B cell (primary cell): Measurements from ENCODE around the gene MAPKBP1. TPM values are rescaled to one million over a fixed set of nuclear protein-coding genes. Genes with fewer than 3 reads are reported as not detected.

Experiments
- ATAC-seq: fragments of 200-7000 bp; cut with Tn5 transposase; one replicate; pipeline ENCODE4 v1.10.0; 2021; ENCODE audit warnings: low read depth, mild to moderate bottlenecking, moderate number of reproducible peaks, moderate library complexity
- CTCF ChIA-PET: fragments of 350-600 bp; sonication (Branson Sonifier 250); formaldehyde crosslinking; loops from one replicate; lab custom pipeline; 2021; ENCODE audit warnings: antibody characterized with exemption, inconsistent platforms; lab: Charles Lee
- POLR2A ChIA-PET: fragments of 350-600 bp; sonication (Branson Sonifier 250); formaldehyde crosslinking; loops from one replicate; lab custom pipeline; 2021; ENCODE audit warnings: antibody characterized with exemption; lab: Charles Lee
- DNase-seq: peaks from one replicate; pipeline ENCODE4 v3.0.0; 2013
- H2AFZ ChIP-seq: 2 replicates; pipeline ENCODE4 v1.6.1; 2012; ENCODE audit warnings: mild to moderate bottlenecking, low read depth, low read length; ENCODE audit not compliant: insufficient read depth, poor library complexity, severe bottlenecking
- H3K27ac ChIP-seq, 2 donors: 1 replicate in 1 of 2; 2 replicates in 1 of 2; pipeline ENCODE4 v1.5.1; 2012 to 2013; ENCODE audit warnings: low read length in 2 of 2, mild to moderate bottlenecking in 2 of 2, moderate library complexity in 1 of 2
- H3K27me3 ChIP-seq, 4 experiments: fragments of 200-600 bp in 1 of 4; sonication (generic) in 1 of 4; replicated peaks in 1 of 4; 1 replicate in 2 of 4; 2 replicates in 2 of 4; pipeline versions ENCODE4 v1.6.1 to v1.7.0; 2013 to 2016; ENCODE audit warnings: low read length in 3 of 4, mild to moderate bottlenecking in 2 of 4, mixed read lengths in 1 of 4, moderate library complexity in 1 of 4; ENCODE audit not compliant: insufficient read depth in 4 of 4, control insufficient read depth in 3 of 4; ENCODE audit errors: control extremely low read depth in 1 of 4
- H3K36me3 ChIP-seq, 2 experiments: replicated peaks in 1 of 2; 1 replicate in 1 of 2; 2 replicates in 1 of 2; pipeline versions ENCODE4 v1.6.1 to v1.7.1; 2013; ENCODE audit warnings: low read length in 1 of 2; ENCODE audit not compliant: insufficient read depth in 2 of 2, control insufficient read depth in 1 of 2; ENCODE audit errors: control extremely low read depth in 1 of 2, extremely low read depth in 1 of 2
- H3K4me1 ChIP-seq, 2 donors: fragments of 200-600 bp in 1 of 2; sonication (generic) in 1 of 2; 1 replicate in 1 of 2; 2 replicates in 1 of 2; pipeline versions ENCODE4 v1.5.1 to v1.6.1; 2013 to 2017; ENCODE audit warnings: low read length in 2 of 2; ENCODE audit not compliant: control insufficient read depth in 2 of 2, insufficient read depth in 2 of 2
- H3K4me2 ChIP-seq: replicated peaks from 2 replicates; pipeline ENCODE3; 2012; ENCODE audit warnings: mild to moderate bottlenecking, low read depth, low read length; ENCODE audit not compliant: poor library complexity, severe bottlenecking
- H3K4me3 ChIP-seq, 5 experiments: fragments of 200-600 bp in 1 of 5; sonication (generic) in 1 of 5; 1 replicate in 3 of 5; 2 replicates in 2 of 5; pipeline versions ENCODE4 v1.5.1 to v1.7.0; 2011 to 2016; ENCODE audit warnings: low read length in 4 of 5, mild to moderate bottlenecking in 4 of 5, low read depth in 2 of 5, control low read depth in 1 of 5, moderate library complexity in 1 of 5; ENCODE audit not compliant: insufficient read depth in 1 of 5; ENCODE audit errors: control extremely low read depth in 1 of 5, extremely low read depth in 1 of 5
- H3K79me2 ChIP-seq: fragments of 200-600 bp; sonication (generic); one replicate; pipeline ENCODE4 v1.6.0; 2016; ENCODE audit warnings: low read length; ENCODE audit not compliant: control insufficient read depth, insufficient read depth
- H3K9ac ChIP-seq: fragments of 200-600 bp; sonication (generic); 2 replicates; pipeline ENCODE4 v1.6.1; 2017; ENCODE audit warnings: mild to moderate bottlenecking, low read length, moderate library complexity
- H3K9me3 ChIP-seq, 3 donors: one replicate each; pipeline versions ENCODE4 v1.6.1 to v1.7.1; 2013; ENCODE audit warnings: low read length in 2 of 3; ENCODE audit not compliant: control insufficient read depth in 2 of 3, insufficient read depth in 1 of 3; ENCODE audit errors: control extremely low read depth in 1 of 3
- H4K20me1 ChIP-seq: 2 replicates; pipeline ENCODE4 v1.6.0; 2012; ENCODE audit warnings: mild to moderate bottlenecking, low read length; ENCODE audit not compliant: insufficient read depth, control insufficient read depth, poor library complexity, severe bottlenecking
- H3K27ac Mint-ChIP-seq: one replicate; pipeline ENCODE4 v1.8.0; 2021; ENCODE audit warnings: mixed read lengths
- H3K27me3 Mint-ChIP-seq: one replicate; pipeline ENCODE4 v1.8.0; 2021; ENCODE audit warnings: mixed read lengths
- H3K4me1 Mint-ChIP-seq: one replicate; pipeline ENCODE4 v1.8.0; 2021; ENCODE audit warnings: mixed read lengths
- H3K4me3 Mint-ChIP-seq: one replicate; pipeline ENCODE4 v1.8.0; 2021; ENCODE audit warnings: mixed read lengths
- H3K9me3 Mint-ChIP-seq: one replicate; pipeline ENCODE4 v1.8.0; 2022; ENCODE audit warnings: mixed read lengths; ENCODE audit not compliant: insufficient read depth
- EZH2 ChIP-seq: IDR thresholded peaks from 2 replicates; pipeline ENCODE4 v1.6.1; 2012; ENCODE audit warnings: borderline replicate concordance, low read depth, mild to moderate bottlenecking, moderate library complexity, low read length; ENCODE audit not compliant: insufficient read depth, poor library complexity, severe bottlenecking
- WGBS: methylation state at CpG from one replicate; pipeline ENCODE4 v1.1.5; 2013; ENCODE audit warnings: missing lambda C conversion rate; ENCODE audit not compliant: insufficient coverage; 5-methylcytosine and 5-hydroxymethylcytosine counted together
- intact Hi-C: fragments of 100-400 bp; cut with micrococcal nuclease; formaldehyde crosslinking; loops from one replicate; pipeline ENCODE4 v1.10.0; 2022
- polyA plus RNA-seq: library from polyadenylated mRNA; depleted of rRNA; stranded (reverse); fragments of >200 nt; gene quantifications from 2 replicates; pipeline ENCODE4 v1.2.3, GENCODE V29; 2012
- total RNA-seq, 2 donors: library from RNA; stranded (reverse); fragments of 120-200 nt in 1 of 2; gene quantifications; 1 replicate in 1 of 2; 2 replicates in 1 of 2; pipeline versions ENCODE4 v1.2.3 to v1.2.4, GENCODE V29; 2013 to 2022
- TF ChIP-seq, protein P1 (sequence below): fragments of 200-600 bp; IDR thresholded peaks from one replicate; pipeline ENCODE4 v1.8.0; 2022; ENCODE audit warnings: antibody characterized with exemption, mild to moderate bottlenecking

Gene MAPKBP1
- total and polyA plus RNA-seq, 2 donors (not counting 1 experiment from before 2014, with no cell fraction given), result 14.1 to 59.2 TPM

DNA sequence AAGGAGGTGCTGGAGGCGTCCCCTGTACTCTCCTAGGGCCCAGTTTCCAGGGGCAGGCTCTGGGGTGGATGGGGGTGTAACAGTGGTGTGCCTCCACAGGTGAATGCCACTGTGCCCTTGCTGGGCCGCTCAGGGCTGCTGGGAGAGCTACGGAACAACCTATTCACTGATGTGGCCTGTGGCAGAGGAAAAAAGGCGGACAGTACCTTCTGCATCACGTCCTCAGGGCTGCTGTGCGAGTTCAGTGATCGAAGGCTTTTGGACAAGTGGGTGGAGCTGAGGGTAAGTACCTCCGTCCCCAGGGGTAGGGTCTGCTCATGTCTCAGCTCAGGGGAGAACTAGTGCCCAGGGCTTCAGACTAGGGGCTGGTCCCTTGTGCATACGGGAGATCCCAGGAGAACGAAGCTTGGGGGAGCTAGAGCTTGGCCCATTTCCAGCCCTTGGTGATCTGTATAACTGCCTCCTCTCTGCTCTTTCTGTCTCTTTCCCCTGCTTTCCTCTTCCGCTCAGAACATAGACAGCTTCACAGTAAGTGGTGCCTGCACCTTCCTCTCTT, 38.6 kb downstream of the MAPKBP1 start:
- H3K27me3 Mint-ChIP-seq, result no peaks in the 10 kb centered on the region
- no peak for DNase-seq
- no peak for ATAC-seq
- Histone ChIP-seq H3K27ac (no peak overlapping the region), H3K4me1 (peaks cover 5 to 20% of the 10 kb centered on the region in 2 donors), H3K9ac (no peak overlapping the region), H3K79me2 (no peaks in the 10 kb centered on the region), H4K20me1 (no peaks in the 10 kb centered on the region), H3K4me2 (no peak overlapping the region), H3K27me3 (no peaks in the 10 kb centered on the region), H2AFZ (no peak overlapping the region), H3K36me3 (peaks cover 0 to 43% of the 10 kb centered on the region in 2 experiments), H3K9me3 (no peaks in the 10 kb centered on the region), H3K4me3 (no peak overlapping the region)
- intact Hi-C loops, result no loop called here
- H3K27ac Mint-ChIP-seq, result no peak overlapping the region
- TF ChIP-seq, protein P1, sequence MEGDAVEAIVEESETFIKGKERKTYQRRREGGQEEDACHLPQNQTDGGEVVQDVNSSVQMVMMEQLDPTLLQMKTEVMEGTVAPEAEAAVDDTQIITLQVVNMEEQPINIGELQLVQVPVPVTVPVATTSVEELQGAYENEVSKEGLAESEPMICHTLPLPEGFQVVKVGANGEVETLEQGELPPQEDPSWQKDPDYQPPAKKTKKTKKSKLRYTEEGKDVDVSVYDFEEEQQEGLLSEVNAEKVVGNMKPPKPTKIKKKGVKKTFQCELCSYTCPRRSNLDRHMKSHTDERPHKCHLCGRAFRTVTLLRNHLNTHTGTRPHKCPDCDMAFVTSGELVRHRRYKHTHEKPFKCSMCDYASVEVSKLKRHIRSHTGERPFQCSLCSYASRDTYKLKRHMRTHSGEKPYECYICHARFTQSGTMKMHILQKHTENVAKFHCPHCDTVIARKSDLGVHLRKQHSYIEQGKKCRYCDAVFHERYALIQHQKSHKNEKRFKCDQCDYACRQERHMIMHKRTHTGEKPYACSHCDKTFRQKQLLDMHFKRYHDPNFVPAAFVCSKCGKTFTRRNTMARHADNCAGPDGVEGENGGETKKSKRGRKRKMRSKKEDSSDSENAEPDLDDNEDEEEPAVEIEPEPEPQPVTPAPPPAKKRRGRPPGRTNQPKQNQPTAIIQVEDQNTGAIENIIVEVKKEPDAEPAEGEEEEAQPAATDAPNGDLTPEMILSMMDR, result no peak
- no peak for TF ChIP-seq EZH2
- H3K4me3 Mint-ChIP-seq, result no peak overlapping the region
- peaks cover 10% of the 10 kb centered on the region for H3K4me1 Mint-ChIP-seq
- CTCF ChIA-PET, result interaction anchor here (1.0 to 15.7 kb wide), 15 partner anchors 7 to 908 kb away, joined by 3 to 716 read pairs (median 16); partner anchors contain the start of gene MAPKBP1
- 97% methylated on average over 11 of the region's 11 CpGs for WGBS
- H3K9me3 Mint-ChIP-seq, result no peaks in the 10 kb centered on the region
- POLR2A ChIA-PET, result no interaction called here

DNA sequence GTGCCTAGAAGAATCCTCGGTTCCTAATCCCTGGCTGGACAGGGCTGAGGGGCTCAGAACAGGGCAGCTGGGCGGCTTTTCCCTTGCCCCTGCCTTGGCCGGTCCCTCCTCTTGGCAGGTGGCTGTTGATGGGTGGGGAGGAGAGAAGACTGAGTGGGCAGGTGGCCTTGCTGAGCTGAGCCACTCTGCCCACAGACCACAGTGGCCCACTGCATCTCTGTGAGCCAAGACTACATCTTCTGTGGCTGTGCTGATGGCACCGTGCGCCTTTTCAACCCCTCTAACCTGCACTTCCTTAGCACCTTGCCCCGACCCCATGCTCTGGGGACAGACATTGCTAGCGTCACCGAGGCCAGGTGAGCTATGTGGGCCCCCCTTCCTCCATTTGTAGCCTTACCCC, 39.1 kb downstream of the MAPKBP1 start:
- peaks cover 10% of the 10 kb centered on the region for H3K4me1 Mint-ChIP-seq

More for the DNA sequence above, 39.1 kb downstream of the MAPKBP1 start:
- H2AFZ ChIP-seq, result no peak overlapping the region
- no peak overlapping the region for H3K27ac ChIP-seq
- 98% methylated on average over 5 of the region's 8 CpGs for WGBS
- no peaks in the 10 kb centered on the region for H4K20me1 ChIP-seq
- H3K36me3 ChIP-seq, result peaks cover 0 to 48% of the 10 kb centered on the region in 2 experiments
- no peaks in the 10 kb centered on the region for H3K27me3 ChIP-seq
- Mint-ChIP-seq H3K4me3 (no peak overlapping the region), H3K9me3 (no peaks in the 10 kb centered on the region), H3K27ac (no peak overlapping the region), H3K27me3 (no peaks in the 10 kb centered on the region)
- H3K4me3 ChIP-seq, result no peak overlapping the region
- ChIA-PET CTCF (interaction anchor here (1.0 to 15.7 kb wide), 9 partner anchors 7 to 348 kb away, joined by 3 to 716 read pairs (median 27); partner anchors contain the start of gene MAPKBP1), POLR2A (no interaction called here)
- TF ChIP-seq, protein P1, result no peak
- TF ChIP-seq EZH2, result no peak
- no peaks in the 10 kb centered on the region for H3K9me3 ChIP-seq
- no peak overlapping the region for H3K9ac ChIP-seq
- peaks cover 5 to 20% of the 10 kb centered on the region in 2 donors for H3K4me1 ChIP-seq
- no peaks in the 10 kb centered on the region for H3K79me2 ChIP-seq
- ATAC-seq (no peak), DNase-seq (no peak)
- intact Hi-C loops, result no loop called here
- no peak overlapping the region for H3K4me2 ChIP-seq
